HUES6 (cell line): Measurements from ENCODE around the gene NR5A1.

Experiments
- H3K27ac ChIP-seq: 2 replicates; pipeline ENCODE4 v1.7.0; 2013; ENCODE audit warnings: low read depth, mild to moderate bottlenecking, low read length, inconsistent platforms
- H3K27me3 ChIP-seq: 2 replicates; pipeline ENCODE4 v1.6.1; 2013; ENCODE audit warnings: low read length; ENCODE audit not compliant: control insufficient read depth, insufficient read depth
- H3K36me3 ChIP-seq: 2 replicates; pipeline ENCODE4 v1.6.1; 2013; ENCODE audit warnings: low read length; ENCODE audit not compliant: control insufficient read depth, insufficient read depth
- H3K4me1 ChIP-seq: 2 replicates; pipeline ENCODE4 v1.6.1; 2013; ENCODE audit warnings: low read length; ENCODE audit not compliant: control insufficient read depth, insufficient read depth
- H3K4me3 ChIP-seq: 2 replicates; pipeline ENCODE4 v1.5.1; 2013; ENCODE audit warnings: low read depth, low read length
- H3K9ac ChIP-seq: one replicate; pipeline ENCODE4 v1.6.1; 2013; ENCODE audit warnings: mild to moderate bottlenecking, low read length
- H3K9me3 ChIP-seq: 2 replicates; pipeline ENCODE4 v1.6.1; 2013; ENCODE audit warnings: low read depth, low read length; ENCODE audit not compliant: control insufficient read depth, insufficient read depth

The NR5A1 gene

GRCh38 chr9:124505006-124505900 lies 1.9 kb downstream of the NR5A1 start:
- H3K36me3 ChIP-seq = no peaks in the 10 kb centered on the region
- H3K4me3 ChIP-seq = peak overlapping the region; percentile 52
- H3K27ac ChIP-seq = no peak overlapping the region
- peaks cover 67% of the 10 kb centered on the region for H3K27me3 ChIP-seq
- H3K9ac ChIP-seq = no peak overlapping the region
- H3K9me3 ChIP-seq = no peaks in the 10 kb centered on the region
- peaks cover 13% of the 10 kb centered on the region; the same call in 1 of the 2 replicates for H3K4me1 ChIP-seq

DNA sequence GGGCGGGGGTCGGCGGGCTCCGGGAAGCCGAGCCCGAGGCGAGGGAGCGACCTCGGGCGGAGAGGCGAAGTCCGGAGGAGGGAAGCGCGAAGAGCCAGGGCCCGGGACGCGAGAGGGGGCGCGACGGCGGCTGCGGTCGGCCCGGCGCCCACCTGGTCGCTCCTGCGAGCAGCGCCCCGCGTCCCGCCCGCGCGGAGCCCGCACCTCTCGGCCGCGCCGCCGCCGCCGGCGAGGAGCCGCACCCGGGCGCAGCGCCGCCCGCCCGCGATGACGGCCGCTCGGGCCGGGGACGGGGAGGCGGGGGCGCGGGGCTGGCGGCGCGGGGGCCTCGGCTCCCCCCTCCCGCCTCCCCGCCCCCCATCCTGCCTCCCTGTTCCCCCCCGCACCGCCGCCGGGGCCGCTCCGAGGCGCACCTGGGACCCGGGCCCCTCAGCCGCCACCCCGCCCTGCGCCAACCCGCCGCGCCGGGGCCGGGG lies 2.6 kb downstream of the NR5A1 start:
- Histone ChIP-seq H3K9me3 (no peaks in the 10 kb centered on the region), H3K36me3 (no peaks in the 10 kb centered on the region), H3K27ac (no peak overlapping the region), H3K4me3 (peak overlapping the region; percentile 52), H3K27me3 (peaks cover 72% of the 10 kb centered on the region), H3K4me1 (peaks cover 13% of the 10 kb centered on the region; the same call in 1 of the 2 replicates), H3K9ac (no peak overlapping the region)

DNA sequence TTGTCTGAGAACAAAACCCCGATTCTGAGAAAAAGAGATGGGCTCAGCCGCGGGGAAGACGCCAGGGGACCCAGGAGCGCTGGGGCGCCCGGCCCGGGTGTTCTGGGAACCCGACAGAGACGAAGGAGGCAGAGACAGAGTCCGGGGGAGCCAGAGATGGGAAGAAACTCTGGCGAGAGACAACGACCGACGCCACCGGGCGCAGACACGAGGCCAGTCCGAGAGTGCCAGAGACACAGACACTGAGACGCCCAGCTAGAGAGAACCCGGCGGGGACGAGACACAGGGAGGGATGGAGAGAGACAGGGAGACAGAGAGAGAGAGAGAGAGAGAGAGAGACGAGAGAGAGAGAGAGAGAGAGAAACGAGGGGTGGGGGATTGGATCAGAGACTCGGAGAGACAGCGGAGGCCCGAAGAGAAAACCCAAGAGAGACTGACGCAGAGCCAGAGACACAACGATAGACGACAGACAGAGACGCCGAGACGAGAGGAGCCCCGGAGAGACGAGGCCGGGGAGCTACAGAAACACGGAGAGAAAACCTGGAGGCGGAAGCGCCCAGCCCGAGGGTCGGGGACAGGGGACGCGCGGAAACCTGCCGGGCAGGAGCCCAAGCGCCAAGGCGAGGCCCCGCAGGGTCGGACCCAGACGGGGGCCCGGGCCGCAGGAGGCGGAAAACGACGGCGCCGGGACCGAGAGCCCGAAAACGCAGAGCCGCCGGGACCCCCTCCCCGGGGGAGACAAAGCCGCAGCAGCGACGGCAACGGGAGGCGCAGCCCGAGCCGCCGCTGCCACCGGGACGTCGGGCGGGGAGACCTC lies 3.3 kb downstream of the NR5A1 start:
- Histone ChIP-seq H3K9me3 (no peaks in the 10 kb centered on the region), H3K27ac (no peak overlapping the region), H3K4me1 (peaks cover 13% of the 10 kb centered on the region; the same call in 1 of the 2 replicates), H3K4me3 (peak overlapping the region; percentile 48), H3K36me3 (no peaks in the 10 kb centered on the region), H3K27me3 (peaks cover 76% of the 10 kb centered on the region), H3K9ac (peak overlapping the region; percentile 8)

DNA sequence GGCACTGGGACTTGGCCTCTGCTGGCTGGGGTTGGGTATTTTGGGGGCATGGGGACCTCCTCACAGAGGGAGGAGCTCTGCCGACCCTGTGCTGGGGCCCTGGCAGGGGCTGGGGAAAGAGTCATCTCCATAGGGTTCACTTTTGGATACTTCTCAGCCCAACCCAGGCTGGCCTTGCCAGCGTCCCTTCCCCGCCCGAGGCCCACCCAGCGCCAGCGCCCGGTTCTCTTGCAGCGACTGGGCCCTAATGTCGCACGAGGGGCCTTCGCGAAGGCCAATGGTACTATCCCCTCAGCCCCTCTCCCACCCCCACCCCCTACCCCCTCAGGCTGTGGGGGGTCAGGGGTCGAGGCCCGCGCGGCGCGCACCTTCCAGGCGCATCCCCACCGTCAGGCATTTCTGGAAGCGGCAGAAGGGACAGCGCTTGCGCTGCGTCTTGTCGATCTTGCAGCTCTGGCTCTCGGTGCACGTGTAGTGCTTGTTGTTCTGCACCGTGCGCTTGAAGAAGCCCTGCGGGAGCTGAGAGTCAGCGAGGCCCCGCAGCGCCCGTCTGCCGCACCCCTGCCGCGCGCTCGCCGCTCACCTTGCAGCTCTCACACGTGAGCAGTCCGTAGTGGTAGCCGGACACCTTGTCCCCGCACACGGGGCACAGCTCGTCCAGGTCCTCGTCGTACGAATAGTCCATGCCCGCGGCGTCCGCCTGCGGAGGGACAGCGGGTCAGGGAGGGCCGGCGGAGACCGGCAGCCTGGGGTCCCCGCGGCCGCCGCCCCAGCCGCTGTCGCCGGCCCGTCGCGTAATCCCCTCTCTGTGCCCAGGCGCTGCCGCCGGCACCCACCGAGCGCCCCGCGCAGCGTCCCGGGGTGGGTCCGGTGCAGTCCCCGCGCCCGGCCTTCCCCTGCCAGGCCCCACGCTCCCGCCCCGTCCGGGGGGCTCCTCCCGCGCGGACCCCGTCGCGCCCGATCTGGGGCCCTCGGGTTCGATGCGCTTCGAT lies 4.2 kb downstream of the NR5A1 start:
- peaks cover 81% of the 10 kb centered on the region for H3K27me3 ChIP-seq
- H3K9me3 ChIP-seq = no peaks in the 10 kb centered on the region
- H3K36me3 ChIP-seq = no peaks in the 10 kb centered on the region
- H3K9ac ChIP-seq = no peak overlapping the region
- peak overlapping the region; percentile 48 for H3K4me3 ChIP-seq
- H3K4me1 ChIP-seq = peaks cover 18% of the 10 kb centered on the region; the same call in 1 of the 2 replicates
- no peak overlapping the region for H3K27ac ChIP-seq

DNA sequence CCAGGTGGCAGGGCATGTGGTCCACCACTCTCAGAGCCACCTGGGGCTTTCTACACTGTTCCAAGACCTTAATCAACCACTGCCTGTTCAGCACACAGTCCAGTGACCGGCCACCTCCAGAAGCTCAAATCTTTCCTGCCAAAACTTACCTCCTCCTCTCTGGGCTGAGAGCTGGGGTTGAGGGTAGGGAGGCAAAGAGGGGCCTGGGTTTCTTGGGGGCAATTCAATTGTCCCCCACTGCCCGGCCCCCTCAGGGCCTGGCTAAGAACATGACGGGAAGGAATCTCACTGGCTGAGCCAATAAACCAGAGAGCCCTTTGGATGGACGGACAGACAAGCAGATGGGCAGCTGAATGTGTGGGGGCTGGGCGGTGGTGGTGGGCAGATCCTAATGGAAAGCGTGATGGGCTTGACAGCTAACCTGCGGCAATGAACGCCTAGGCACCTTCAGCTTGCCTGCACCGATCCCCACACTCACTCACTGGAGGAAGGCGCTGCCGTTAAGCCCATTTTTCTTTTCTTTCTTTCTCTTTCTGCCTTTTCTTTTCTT lies 5.4 kb downstream of the NR5A1 start:
- no peak overlapping the region for H3K27ac ChIP-seq
- no peak overlapping the region for H3K4me3 ChIP-seq
- peaks cover 81% of the 10 kb centered on the region for H3K27me3 ChIP-seq
- no peaks in the 10 kb centered on the region for H3K36me3 ChIP-seq
- H3K9me3 ChIP-seq = no peaks in the 10 kb centered on the region
- peaks cover 18% of the 10 kb centered on the region; the same call in 1 of the 2 replicates for H3K4me1 ChIP-seq
- no peak overlapping the region for H3K9ac ChIP-seq

DNA sequence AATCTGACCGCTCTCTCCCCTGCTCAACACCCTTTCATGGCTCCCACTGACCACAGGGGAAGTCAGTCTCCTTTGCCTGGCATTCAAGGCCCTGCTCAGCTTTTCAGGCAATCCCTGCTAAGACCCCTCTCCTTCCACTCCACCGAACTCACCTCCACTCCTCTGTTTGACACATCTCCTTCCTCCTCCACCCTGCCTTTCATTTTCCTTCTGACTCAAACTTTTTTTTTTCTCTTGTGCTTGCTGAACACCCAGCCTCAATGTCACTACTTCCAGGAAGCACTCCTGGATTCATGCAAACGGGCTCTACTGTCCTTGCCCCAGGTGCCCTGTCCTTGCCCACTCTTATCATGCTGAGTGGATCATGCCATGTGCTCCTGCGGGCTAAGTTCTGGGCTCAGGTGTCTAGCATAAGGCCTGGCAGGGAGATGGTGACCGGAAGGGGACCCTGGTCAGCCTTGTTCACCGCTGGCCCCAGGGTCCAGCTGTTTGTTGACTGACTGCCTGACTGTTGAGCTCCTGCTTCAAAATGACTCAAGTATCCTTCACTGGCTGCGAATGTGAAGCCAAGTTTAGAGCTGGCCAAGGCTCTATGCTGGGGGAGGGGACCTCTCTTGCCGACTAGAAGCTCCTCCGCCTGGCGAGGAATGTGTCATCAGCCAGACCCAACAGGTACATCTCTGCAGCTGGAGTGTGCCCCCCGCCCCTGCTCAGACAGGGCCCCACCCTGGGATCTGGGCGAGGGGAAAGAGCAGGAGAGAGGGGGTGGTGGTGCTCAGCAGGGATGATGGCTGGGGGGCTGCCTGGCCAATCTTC lies 6.2 kb downstream of the NR5A1 start:
- no peaks in the 10 kb centered on the region for H3K9me3 ChIP-seq
- peaks cover 73% of the 10 kb centered on the region for H3K27me3 ChIP-seq
- no peak overlapping the region for H3K4me3 ChIP-seq
- no peak overlapping the region for H3K9ac ChIP-seq
- no peak overlapping the region for H3K27ac ChIP-seq
- no peaks in the 10 kb centered on the region for H3K36me3 ChIP-seq
- H3K4me1 ChIP-seq = peaks cover 16% of the 10 kb centered on the region; the same call in 1 of the 2 replicates

DNA sequence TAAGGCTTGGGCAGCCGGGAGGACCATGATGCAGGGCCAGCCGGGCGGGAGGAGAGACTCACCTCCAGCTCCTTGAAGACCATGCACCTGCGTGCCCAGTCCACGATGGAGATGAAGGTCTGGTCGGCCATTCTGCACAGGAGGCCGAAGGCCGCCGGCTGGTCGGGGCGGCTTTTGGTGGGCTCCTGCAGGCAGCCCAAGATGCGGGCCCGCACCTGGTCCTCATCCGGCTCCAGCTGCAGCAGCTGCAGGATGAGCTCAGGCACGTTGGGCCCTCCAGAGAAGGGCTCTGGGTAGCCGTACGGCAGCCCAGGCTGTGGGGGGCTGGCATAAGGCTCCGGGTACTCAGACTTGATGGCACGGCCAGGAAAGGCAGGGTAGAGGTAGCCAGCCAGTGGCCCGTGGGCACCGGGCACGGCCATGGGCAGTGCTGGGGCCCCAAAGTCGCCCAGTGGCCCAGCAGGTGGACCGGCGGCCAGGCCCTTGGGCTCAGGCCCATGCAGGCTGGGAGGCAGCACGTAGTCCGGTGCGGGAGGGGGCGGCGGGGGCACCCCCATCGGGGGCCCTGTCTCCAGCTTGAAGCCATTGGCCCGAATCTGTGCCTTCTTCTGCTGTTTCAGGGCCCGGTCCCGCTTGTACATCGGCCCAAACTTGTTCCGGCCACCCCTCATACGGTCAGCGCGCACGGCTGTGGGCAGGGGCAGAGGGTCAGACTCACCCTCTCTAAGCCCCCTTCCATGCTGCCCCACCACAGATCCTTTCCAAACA lies 7.0 kb downstream of the NR5A1 start:
- no peaks in the 10 kb centered on the region for H3K36me3 ChIP-seq
- no peak overlapping the region for H3K9ac ChIP-seq
- H3K27ac ChIP-seq = no peak overlapping the region
- H3K27me3 ChIP-seq = peaks cover 65% of the 10 kb centered on the region
- no peaks in the 10 kb centered on the region for H3K9me3 ChIP-seq
- H3K4me3 ChIP-seq = no peak overlapping the region
- peaks cover 16% of the 10 kb centered on the region; the same call in 1 of the 2 replicates for H3K4me1 ChIP-seq

DNA sequence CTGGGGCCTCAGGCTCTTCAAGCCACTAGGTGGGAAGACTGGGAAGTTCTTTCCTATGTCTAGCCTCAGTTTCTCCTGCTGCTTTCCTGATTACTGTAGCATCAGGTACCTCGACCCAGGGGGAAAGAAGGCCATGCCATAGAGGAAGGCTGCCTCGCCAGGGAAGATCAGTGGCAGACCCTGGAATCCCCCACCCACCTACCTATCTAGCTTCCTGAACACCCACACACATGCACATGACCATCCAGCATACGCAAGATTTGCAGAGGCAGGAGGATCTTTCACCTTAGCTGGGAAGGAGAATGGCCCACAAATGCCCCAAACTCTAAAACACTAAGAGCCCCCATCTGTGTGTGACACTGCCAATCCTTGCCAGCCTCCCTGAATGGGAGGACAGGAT lies 8.0 kb downstream of the NR5A1 start:
- H3K4me1 ChIP-seq = peaks cover 16% of the 10 kb centered on the region; the same call in 1 of the 2 replicates
- H3K27me3 ChIP-seq = peaks cover 57% of the 10 kb centered on the region
- no peak overlapping the region for H3K9ac ChIP-seq
- no peaks in the 10 kb centered on the region for H3K9me3 ChIP-seq
- no peak overlapping the region for H3K27ac ChIP-seq
- no peaks in the 10 kb centered on the region for H3K36me3 ChIP-seq
- no peak overlapping the region for H3K4me3 ChIP-seq

- H3K4me3 ChIP-seq = no peak overlapping the region
- H3K9ac ChIP-seq = no peak overlapping the region
- no peaks in the 10 kb centered on the region for H3K36me3 ChIP-seq
- H3K27ac ChIP-seq = no peak overlapping the region
- H3K27me3 ChIP-seq = peaks cover 51% of the 10 kb centered on the region
- no peaks in the 10 kb centered on the region for H3K9me3 ChIP-seq
- H3K4me1 ChIP-seq = peaks cover 16% of the 10 kb centered on the region; the same call in 1 of the 2 replicates
These were observed 8.6 kb downstream of the NR5A1 start for GRCh38 chr9:124498499-124499146.
